ENCODE measurements around the gene EGF. TPM values are rescaled to one million over a fixed set of nuclear protein-coding genes. Genes with fewer than 3 reads are reported as not detected.

The EGF gene
- total RNA-seq, 1 experiment from 2014 or later, result 1.5 TPM

DNA sequence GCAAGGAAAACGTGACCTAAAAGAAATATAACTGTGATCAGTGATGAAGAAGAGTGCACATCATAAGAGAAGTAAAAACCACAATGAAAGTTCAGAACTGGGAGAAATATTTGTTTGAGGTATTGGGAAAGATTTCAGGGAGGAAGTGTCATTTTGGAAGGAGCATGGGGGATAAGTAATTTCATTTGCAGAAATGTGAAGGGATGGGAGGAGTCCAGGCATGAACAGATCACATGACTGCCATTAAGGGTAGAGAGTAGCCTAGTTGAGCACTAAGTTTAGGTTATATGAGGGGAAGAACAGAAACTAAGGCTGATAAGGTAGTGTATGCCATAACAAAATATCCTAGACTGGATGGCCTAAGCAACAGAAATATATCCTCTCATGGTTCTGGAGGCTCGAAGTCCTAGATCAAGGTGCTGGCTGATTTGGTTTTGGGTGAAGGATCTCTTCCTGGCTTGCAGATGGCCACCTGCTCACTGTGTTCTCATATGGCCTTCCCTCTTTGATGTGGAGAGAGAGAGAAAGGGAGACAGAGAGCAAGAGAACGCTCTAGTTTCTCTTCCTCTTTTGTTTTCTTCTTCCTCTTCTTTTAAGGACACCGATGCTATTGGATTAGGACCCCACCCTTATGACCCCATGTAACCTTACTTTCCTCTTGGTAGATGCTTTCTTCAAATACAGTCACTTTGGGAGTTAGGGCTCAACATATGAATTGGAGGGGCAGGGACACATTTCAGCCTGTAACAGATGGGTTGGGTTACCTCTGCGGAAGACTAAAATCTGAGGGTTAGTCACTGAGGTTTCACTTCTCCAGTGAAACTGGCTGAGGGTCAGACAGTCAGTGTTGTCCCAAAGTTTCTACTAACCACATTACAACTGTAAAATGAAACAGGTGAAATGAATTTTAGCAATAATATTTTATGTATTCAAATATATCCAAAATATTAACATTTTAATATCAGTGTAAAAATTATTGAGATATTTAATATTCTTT, 77.9 kb downstream of the EGF start:
- no peaks in the 10 kb centered on the region for H3K79me2 ChIP-seq (ENCODE audit: insufficient read depth, low read length)
- Mint-ChIP-seq H3K27me3 (ENCODE audit: low read depth) (no peaks in the 10 kb centered on the region), H3K9me3 (no peaks in the 10 kb centered on the region), H3K27ac (no peak overlapping the region), H3K4me3 (no peak overlapping the region), H3K4me1 (no peaks in the 10 kb centered on the region), H3K36me3 (ENCODE audit: insufficient read depth in 1 of 3, low read depth in 3 of 3) (no peaks in the 10 kb centered on the region)
- no peak overlapping the region for H2BK20ac ChIP-seq (ENCODE audit: low read depth, low read length, poor library complexity, severe bottlenecking)
- no peak overlapping the region for H3K27ac ChIP-seq (ENCODE audit: insufficient read length, low read depth, low read length)
- no peak overlapping the region for H3K14ac ChIP-seq (ENCODE audit: insufficient read depth, low read length)
- H2BK15ac ChIP-seq (ENCODE audit: low read depth, low read length), result no peak overlapping the region
- H3K56ac ChIP-seq (ENCODE audit: insufficient read length, low read depth, low read length), result no peak overlapping the region
- H3K9ac ChIP-seq (ENCODE audit: extremely low read depth, insufficient read length, low read length), result no peak overlapping the region
- no peak overlapping the region for H3K23ac ChIP-seq (ENCODE audit: insufficient read length, low read depth, low read length)
- no peaks in the 10 kb centered on the region for H3K27me3 ChIP-seq (ENCODE audit: insufficient read depth, low read length)
- no peak overlapping the region for H2BK120ac ChIP-seq (ENCODE audit: low read depth, low read length, poor library complexity, severe bottlenecking)
- no peak for DNase-seq
- no peak overlapping the region for H4K5ac ChIP-seq (ENCODE audit: insufficient read length, low read depth, low read length)
- H3K23me2 ChIP-seq (ENCODE audit: insufficient read length, low read depth, low read length, poor library complexity, severe bottlenecking), result no peaks in the 10 kb centered on the region
- no peak overlapping the region for H2BK5ac ChIP-seq (ENCODE audit: insufficient read length, low read length)
- H4K8ac ChIP-seq (replicated peaks; ENCODE audit: insufficient read length, low read depth, low read length), result no peak overlapping the region
- H4K20me1 ChIP-seq (ENCODE audit: control insufficient read depth, insufficient read depth, insufficient read length), result no peaks in the 10 kb centered on the region
- no peaks in the 10 kb centered on the region for H3K79me1 ChIP-seq (ENCODE audit: insufficient read depth, low read depth, low read length, poor library complexity, severe bottlenecking)
- no peak overlapping the region for H2BK12ac ChIP-seq (ENCODE audit: insufficient read length, low read depth, low read length)
- no peak overlapping the region for H3K4ac ChIP-seq (ENCODE audit: low read depth, low read length)
- H2AFZ ChIP-seq (ENCODE audit: low read length), result no peak overlapping the region
- H2AK5ac ChIP-seq (ENCODE audit: insufficient read length, low read length), result no peak overlapping the region
- H4K91ac ChIP-seq (ENCODE audit: insufficient read length, low read depth, low read length), result no peak overlapping the region
- WGBS (ENCODE audit: extremely low coverage, insufficient read length, low lambda C conversion rate), result no CpG with 5 or more reads among the region's 5 CpGs
- TF ChIP-seq, protein P1, sequence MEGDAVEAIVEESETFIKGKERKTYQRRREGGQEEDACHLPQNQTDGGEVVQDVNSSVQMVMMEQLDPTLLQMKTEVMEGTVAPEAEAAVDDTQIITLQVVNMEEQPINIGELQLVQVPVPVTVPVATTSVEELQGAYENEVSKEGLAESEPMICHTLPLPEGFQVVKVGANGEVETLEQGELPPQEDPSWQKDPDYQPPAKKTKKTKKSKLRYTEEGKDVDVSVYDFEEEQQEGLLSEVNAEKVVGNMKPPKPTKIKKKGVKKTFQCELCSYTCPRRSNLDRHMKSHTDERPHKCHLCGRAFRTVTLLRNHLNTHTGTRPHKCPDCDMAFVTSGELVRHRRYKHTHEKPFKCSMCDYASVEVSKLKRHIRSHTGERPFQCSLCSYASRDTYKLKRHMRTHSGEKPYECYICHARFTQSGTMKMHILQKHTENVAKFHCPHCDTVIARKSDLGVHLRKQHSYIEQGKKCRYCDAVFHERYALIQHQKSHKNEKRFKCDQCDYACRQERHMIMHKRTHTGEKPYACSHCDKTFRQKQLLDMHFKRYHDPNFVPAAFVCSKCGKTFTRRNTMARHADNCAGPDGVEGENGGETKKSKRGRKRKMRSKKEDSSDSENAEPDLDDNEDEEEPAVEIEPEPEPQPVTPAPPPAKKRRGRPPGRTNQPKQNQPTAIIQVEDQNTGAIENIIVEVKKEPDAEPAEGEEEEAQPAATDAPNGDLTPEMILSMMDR (conservative IDR thresholded peaks at IDR 0.05), result no peak
- H3K18ac ChIP-seq (ENCODE audit: insufficient read length, low read depth, low read length), result no peak overlapping the region
- no peaks in the 10 kb centered on the region for H3K4me1 ChIP-seq (ENCODE audit: insufficient read depth, low read length)
- H3K4me2 ChIP-seq (ENCODE audit: insufficient read depth, insufficient read length, low read length), result no peak overlapping the region
- no peaks in the 10 kb centered on the region for H3K9me3 ChIP-seq (ENCODE audit: control insufficient read depth, low read depth, low read length)
- H3T11ph ChIP-seq (ENCODE audit: low read length), result no peak overlapping the region
